Measurements from ENCODE around the gene GDPGP1.
"Not testable (repeated sequence)": the region's sequence is repeated elsewhere in the genome, so short reads cannot be mapped to it uniquely, and the experiment has no call there.

GDPGP1 gene, protein sequence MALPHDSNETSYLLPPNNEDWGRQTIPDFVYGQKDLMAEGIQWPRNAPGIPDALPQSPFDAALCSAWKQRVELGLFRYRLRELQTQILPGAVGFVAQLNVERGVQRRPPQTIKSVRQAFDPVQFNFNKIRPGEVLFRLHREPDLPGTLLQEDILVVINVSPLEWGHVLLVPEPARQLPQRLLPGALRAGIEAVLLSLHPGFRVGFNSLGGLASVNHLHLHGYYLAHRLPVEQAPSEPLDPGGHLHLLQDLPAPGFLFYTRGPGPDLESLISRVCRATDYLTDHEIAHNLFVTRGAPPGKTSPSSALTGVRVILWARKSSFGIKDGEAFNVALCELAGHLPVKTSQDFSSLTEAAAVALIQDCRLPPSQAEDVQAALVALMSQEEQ

GRCh38 chr15:90234096-90234988 is at the start of gene GDPGP1:
Gene GDPGP1, plus strand, starts transcription at chr15:90234209. Its CDS starts 6,700 bp downstream, at chr15:90240909.
- DNase-seq (ENCODE audit: low spot score) = no peak

- DNase-seq (ENCODE audit: low spot score) = peak; percentile 81
Measured at GRCh38 chr15:90184786-90185704, 49.0 kb upstream of the GDPGP1 start.

DNA sequence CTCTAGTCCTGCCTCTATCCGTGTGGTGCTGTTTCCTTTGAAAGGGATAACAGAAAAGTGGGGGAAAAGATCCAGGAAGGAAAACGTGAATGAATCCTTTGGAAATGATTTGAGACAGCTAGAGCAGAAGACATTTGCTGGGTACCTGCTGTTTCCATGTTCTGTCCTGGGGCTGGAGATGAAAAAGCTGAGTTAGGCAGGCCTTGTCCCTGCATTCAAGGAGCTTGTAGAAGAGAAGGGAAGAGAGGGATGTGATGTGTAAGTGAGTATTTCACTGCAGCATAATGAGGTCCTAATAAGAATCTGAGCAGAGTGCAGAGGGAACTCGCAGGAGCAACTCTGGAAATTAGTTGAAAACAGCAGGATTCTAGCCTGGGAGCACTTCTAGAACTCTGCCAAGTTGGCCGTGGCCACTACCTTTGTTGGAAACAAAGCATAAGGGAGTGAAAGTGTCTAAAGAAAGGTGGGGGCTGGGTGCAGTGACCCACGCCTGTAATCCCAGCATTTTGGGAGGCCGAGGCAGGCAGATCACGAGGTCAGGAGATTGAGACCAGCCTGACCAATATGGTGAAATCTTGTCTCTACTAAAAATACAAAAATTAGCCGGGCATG is 46.6 kb upstream of the GDPGP1 start:
- DNase-seq (ENCODE audit: low spot score) = no peak

DNA sequence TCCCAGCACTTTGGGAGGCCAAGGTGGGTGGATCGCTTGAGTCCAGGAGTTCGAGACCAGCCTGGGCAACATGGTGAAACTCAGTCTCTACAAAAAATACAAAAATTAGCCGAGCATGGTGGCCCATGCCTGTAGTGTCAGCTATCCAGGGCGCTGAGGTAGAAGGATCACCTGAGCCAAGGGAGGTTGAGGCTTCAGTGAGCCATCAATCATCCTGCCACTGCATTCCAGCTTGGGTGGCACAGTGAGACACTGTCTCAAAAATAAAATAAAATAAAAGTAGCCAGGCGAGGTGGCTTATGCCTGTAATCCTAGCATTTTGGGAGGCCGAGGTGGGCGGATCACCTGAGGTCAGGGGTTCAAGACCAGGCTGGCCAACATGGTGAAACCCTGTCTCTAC is 45.9 kb upstream of the GDPGP1 start:
- DNase-seq (ENCODE audit: low spot score) = not testable (repeated sequence)

GRCh38 chr15:90188914-90189748 is 44.9 kb upstream of the GDPGP1 start:
- DNase-seq (ENCODE audit: low spot score) = no peak

DNA sequence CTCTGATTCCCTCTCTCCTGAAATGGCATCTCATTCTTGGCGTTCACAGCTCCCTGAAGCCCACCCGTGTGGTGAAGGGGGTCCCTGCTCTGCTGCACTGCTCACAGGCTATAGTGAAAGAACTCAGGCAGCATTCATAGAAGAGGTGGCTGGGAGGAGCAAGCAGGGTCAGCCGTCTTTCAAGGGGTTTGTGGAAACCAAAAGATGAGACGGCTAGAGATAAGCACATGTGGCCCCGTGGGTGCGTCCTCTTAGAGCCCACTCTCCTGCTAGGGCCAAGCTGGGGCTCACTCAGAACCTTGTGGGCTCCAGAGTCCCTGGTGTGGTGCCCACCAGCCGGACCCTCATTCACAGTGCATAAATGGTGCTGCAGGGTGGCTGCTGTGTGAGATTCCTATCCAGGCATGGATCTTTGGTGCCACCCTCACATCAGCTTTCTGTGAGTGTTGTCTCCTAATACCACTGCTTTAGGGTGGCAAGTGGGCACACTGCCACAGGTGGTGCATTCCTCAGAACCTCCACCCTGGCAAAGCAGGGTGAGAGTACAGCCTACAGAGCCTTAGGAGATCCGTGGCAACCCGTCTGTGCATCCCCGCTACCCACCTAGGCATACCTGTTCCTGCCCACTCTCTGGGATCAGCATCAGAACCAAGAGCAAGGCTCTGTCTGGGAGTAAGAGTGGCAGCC is 44.1 kb upstream of the GDPGP1 start:
- DNase-seq (ENCODE audit: low spot score) = no peak

DNA sequence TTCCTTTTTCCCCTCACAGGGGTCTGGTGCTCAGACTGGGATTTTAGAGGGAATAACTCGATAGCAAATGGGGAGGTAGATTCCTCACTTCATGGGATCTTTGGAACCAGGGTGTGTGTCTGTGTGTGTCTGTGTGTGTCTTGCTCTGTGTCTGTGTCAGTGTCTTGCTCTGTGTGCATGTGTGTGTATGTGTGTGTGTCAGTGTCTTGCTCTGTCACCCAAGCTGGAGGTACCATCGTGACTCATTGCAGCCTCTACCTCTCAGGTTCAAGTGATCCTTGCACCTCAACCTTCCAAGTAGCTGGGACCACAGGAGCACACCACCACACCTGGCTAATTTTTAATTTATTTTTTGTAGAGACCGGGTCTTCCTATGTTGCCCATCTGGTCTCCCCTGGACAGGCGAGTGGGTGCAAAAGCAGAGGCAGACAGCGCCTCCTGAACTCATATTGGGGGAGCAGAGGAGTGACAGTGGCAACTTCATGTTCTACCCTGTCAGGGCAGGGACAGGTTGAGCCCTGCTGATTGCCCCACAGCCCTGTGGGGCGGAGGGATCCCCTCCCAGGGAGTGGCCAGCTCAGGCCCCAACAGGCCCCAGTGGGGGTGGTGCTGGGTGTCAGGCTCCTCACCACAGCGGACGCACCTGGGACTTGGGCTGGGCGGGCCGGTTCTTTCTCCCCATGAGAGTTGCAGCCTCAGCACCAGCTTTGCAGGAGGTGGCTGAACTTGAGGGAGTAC is 43.2 kb upstream of the GDPGP1 start:
- DNase-seq (ENCODE audit: low spot score) = no peak

- DNase-seq (ENCODE audit: low spot score) = no peak
Measured at GRCh38 chr15:90191344-90191687, 42.7 kb upstream of the GDPGP1 start.

DNA sequence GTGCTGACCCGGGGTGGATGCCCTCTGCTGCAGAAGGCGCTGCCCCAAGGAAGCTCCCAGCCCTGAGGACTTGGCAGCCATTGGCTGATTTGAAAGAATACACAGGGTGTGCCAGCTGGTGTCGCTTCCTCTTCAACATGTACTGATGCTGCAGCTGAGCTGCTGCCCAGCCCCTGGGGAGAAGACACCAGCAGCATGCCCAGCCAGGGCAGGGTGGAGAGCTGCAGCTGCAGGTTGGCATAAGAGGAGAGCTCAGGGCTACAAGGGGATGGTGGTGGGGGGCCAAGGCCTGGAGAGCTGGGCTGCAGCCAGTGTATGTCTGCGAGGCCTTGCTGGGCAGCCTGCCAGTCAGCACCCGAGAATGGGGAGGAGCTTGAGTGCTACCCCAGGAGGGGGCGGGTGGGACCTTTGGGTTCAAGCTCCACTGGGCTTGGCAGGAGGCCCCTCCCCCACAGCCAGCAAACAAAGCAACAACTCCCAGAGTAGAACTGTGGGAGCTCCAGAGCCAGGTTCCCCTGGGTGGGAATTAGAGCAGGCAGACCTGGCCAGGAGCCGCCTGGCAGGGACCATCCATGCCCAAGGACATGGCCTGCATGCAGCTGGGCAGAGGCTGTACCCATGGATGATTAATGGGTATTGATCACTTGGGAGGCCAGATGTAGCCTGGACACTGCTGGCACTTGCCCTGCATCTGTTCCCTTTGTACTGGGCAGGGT is 42.1 kb upstream of the GDPGP1 start:
- no peak for DNase-seq (ENCODE audit: low spot score)

- DNase-seq (ENCODE audit: low spot score) = no peak
Measured at GRCh38 chr15:90192961-90193786, 40.8 kb upstream of the GDPGP1 start.

GRCh38 chr15:90194655-90195054 is 39.4 kb upstream of the GDPGP1 start:
- DNase-seq (ENCODE audit: low spot score) = no peak

DNA sequence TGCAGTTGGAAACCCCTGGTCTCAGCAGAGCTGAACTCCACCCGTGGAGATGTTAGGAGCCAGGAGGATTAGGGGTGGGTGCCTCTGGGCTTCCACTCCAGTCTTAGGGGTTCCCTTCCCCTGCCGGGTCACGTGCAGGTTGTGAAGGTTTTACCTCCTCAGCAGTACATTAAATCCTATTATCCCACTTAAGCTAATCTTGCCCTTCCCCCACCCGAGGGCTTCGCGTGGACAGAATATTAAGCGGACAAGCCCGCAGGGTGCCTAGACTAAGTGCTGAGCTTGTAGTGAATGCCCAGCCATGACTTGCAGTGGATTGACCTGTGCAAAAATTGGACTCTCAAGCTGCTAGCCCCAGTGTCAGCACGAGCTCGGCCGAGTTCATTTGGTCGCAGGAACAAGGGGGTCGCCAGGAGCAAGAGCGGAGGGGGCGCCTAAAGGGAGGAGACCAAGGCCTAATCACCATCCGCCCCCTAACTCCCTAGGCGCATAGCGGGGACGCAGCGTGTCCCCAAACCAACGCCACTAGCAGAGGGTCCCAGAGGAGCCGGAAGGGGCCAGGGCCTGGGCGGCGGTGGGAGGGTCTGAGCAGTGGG is 33.4 kb upstream of the GDPGP1 start:
- DNase-seq (ENCODE audit: low spot score) = no peak

DNA sequence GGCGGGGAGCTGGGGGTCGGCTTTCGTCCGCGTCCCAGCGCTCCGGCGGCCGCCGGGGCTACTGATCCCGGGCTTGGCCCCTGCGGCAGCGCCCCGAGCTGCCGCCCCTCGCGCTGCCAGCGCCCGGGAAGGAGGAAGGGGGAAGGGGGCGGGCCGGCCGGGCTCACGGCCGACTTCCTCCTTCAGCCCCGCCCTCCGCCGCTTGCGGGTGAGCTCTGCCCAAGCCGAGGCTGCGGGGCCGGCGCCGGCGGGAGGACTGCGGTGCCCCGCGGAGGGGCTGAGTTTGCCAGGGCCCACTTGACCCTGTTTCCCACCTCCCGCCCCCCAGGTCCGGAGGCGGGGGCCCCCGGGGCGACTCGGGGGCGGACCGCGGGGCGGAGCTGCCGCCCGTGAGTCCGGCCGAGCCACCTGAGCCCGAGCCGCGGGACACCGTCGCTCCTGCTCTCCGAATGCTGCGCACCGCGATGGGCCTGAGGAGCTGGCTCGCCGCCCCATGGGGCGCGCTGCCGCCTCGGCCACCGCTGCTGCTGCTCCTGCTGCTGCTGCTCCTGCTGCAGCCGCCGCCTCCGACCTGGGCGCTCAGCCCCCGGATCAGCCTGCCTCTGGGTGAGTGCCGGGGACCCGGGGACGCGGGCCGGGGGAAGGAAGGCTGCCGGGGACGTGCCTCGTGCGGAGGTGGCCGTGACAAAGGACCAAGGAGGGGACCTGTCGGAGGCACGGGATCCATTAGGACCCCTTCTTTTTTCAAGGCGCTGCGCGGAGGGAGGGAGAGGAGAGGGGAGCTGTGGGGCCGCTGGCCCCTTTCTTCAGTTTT is 32.7 kb upstream of the GDPGP1 start, which contains the start of gene SEMA4B:
TSS of gene SEMA4B (plus strand) at position 201 of the 814 bp plus-strand sequence. CDS start at position 450, 249 bp downstream.
- peak; percentile 89 for DNase-seq (ENCODE audit: low spot score)

GRCh38 chr15:90201944-90202375 is 32.0 kb upstream of the GDPGP1 start:
- DNase-seq (ENCODE audit: low spot score) = no peak

GRCh38 chr15:90202929-90203328 is 31.1 kb upstream of the GDPGP1 start:
- DNase-seq (ENCODE audit: low spot score) = no peak

DNA sequence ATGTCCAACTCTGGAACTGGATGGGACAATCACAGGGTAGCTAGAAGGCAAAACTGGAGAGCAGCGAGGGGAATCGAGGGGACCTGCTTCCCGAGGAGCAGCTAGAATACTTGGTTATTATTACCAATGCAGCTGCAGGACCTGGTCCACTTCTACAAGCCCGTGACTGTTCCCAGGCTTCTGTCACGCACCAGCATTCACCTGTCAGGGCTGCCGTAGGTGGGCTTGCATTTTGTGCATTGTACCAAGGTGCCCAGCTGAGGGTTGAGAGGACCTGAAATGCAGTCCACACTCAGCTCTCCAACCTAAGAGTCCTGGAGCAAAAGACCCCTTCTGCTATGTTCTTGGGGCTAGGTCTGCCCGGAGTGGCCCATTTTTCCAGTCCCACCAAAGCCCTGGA is 30.5 kb upstream of the GDPGP1 start:
- DNase-seq (ENCODE audit: low spot score) = no peak

Data from ecto neural progenitor cell (in vitro differentiated cells).